ENCODE data around the gene DRC1.

DNA sequence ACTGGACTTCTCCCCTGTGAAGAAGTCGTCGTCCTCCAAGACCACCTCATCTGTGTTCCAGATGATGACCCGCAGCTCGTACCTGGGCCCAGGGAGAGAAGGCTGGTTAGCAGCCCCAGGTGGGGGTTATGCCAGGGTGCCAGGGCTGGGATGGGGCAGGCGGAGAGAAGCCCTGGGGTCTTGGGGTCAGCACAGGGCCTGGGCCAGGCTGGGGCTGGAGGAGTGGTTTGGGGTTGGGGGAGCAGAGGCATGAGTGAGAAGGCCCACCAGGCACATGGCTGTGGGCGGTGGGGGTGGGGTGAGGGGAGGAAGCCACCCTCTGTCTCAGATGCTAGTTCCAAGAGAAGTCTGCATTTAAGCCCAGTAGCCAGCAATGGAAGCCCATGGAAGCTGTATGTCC is 60.4 kb downstream of the DRC1 start:
- TF ChIP-seq CTCF (IDR thresholded peaks at IDR 0.05) (no peak), POLR2A (IDR thresholded peaks at IDR 0.05) (no peak)
